ENCODE results near the gene HYAL2. TPM values are rescaled to one million over a fixed set of nuclear protein-coding genes. Genes with fewer than 3 reads are reported as not detected.
A peak's percentile ranks its signal among the peaks of the same experiment; 100 is the strongest.

Gene HYAL2
- total and polyA plus RNA-seq, 2 of the 8 experiments (the other 6 are each of a cell fraction or from before 2014, with no cell fraction given): 51.9 to 176 TPM

DNA sequence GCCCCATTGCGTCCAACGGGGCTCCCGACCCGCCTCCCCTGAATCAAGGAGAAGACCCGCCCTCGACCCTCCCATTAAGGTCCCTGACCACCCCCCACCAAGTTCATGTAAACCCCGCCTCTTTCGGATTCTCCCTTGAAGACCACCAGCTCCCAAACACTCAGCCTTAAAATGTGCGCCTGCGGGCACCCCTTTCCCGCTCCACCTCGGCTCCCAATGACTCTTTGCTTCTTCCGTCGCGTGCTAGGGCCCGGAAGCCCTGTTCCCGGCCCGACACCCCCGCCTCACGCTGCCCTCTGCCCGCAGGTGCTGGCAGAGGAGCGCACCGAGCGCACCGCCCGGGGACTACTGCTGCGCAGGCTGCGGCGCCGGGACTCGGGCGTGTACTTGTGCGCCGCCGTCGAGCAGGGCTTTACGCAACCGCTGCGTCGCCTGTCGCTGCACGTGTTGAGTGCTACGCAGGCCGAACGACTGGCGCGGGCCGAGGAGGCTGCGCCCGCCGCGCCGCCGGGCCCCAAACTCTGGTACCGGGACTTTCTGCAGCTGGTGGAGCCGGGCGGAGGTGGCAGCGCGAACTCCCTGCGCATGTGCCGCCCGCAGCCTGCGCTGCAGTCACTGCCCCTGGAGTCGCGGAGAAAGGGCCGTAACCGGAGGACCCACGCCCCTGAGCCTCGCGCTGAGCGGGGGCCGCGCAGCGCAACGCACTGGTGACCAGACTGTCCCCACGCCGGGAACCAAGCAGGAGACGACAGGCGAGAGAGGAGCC is 46.4 kb downstream of the HYAL2 start:
- 50% methylated on average over 55 of the region's 79 CpGs; no CpG with 5 or more reads in 1 of the 2 experiments for WGBS, 2 experiments (ENCODE audit: extremely low coverage in 1 of 2, insufficient coverage in 1 of 2, insufficient read length in 1 of 2, insufficient replicate concordance in 2 of 2, low coverage in 1 of 2, low lambda C conversion rate in 2 of 2, missing lambda C conversion rate in 1 of 2)
- H3K27me3 ChIP-seq (replicated peaks in 1 of 4; ENCODE audit: control insufficient read depth in 3 of 4, extremely low read depth in 1 of 4, insufficient read depth in 3 of 4, low read length in 3 of 4): peaks cover 27 to 54% (median 43%) of the 10 kb centered on the region in 4 experiments
- H2AFZ ChIP-seq (ENCODE audit: low read length): no peak overlapping the region
- H3K36me3 ChIP-seq (ENCODE audit: control insufficient read depth in 2 of 4, insufficient read depth in 4 of 4, low read length in 3 of 4): no peaks in the 10 kb centered on the region
- no peaks in the 10 kb centered on the region for H3K79me2 ChIP-seq (ENCODE audit: control insufficient read depth in 1 of 2, insufficient read depth in 2 of 2, low read length in 2 of 2)
- ChIA-PET POLR2A (ENCODE audit: partially characterized antibody) (interaction anchor here (0.8 to 9.6 kb wide), 13 partner anchors 9 to 63 kb away, joined by 3 to 122 read pairs (median 5); partner anchors contain the start of gene IFRD2), CTCF (ENCODE audit: partially characterized antibody) (interaction anchor here (1.4 to 53.5 kb wide), 10 partner anchors 14 to 91 kb away, joined by 4 to 2149 read pairs (median 12); partner anchors contain the start of genes GNAI2, GNAT1, HYAL2 and IFRD2)
- H3K4me3 ChIP-seq (ENCODE audit: extremely low read depth in 1 of 4, insufficient read depth in 2 of 4, low read depth in 3 of 4, low read length in 4 of 4): peak overlapping the region; percentile 14 to 61 (median 22); a peak in 6 of 8 replicates
- peaks cover 2% of the 10 kb centered on the region; the same call in 1 of the 2 replicates for H3K23me2 ChIP-seq (ENCODE audit: low read depth, low read length)
- H3K18ac ChIP-seq (ENCODE audit: extremely low read depth, low read length): no peak overlapping the region; the same call in 1 of the 2 replicates
- H3K4ac ChIP-seq (replicated peaks; ENCODE audit: insufficient read length, low read depth, low read length): no peak overlapping the region
- H4K8ac ChIP-seq (ENCODE audit: extremely low read depth, insufficient read depth, low read length): peak overlapping the region; percentile 87; the same call in 1 of the 2 replicates
- no peak overlapping the region for H2BK12ac ChIP-seq (ENCODE audit: low read depth, low read length)
- H2AK5ac ChIP-seq (ENCODE audit: low read depth, low read length): 0 out of 2 replicates have a peak overlapping the region, but pooled peaks have one; percentile 39
- H4K91ac ChIP-seq (replicated peaks; ENCODE audit: insufficient read length, low read length): no peak overlapping the region
- no peak overlapping the region for H3K27ac ChIP-seq (ENCODE audit: low read depth, low read length)
- no peak overlapping the region for H3K9ac ChIP-seq (replicated peaks in 1 of 4; ENCODE audit: extremely low read depth in 1 of 4, low read depth in 3 of 4, low read length in 3 of 4)
- no peaks in the 10 kb centered on the region; a peak in 1 of 4 replicates for H3K9me3 ChIP-seq (ENCODE audit: insufficient read depth in 2 of 2, low read depth in 1 of 2, low read length in 1 of 2)
- H2BK20ac ChIP-seq (ENCODE audit: low read length): no peak overlapping the region
- peak in 1 of 2 experiments; percentile 78 for DNase-seq (ENCODE audit: low read depth in 1 of 2, low spot score in 2 of 2)
- H2BK5ac ChIP-seq (ENCODE audit: low read depth, low read length): no peak overlapping the region
- no peak overlapping the region for H3K14ac ChIP-seq (ENCODE audit: insufficient read length)
- no peak overlapping the region for H2BK15ac ChIP-seq (ENCODE audit: low read length)
- no peak overlapping the region for H2BK120ac ChIP-seq (replicated peaks; ENCODE audit: low read depth, low read length)
- H3K4me2 ChIP-seq (ENCODE audit: insufficient read depth in 1 of 2, low read depth in 2 of 2, low read length in 2 of 2): peak overlapping the region; percentile 53 to 86
- H3K4me1 ChIP-seq (replicated peaks in 1 of 4; ENCODE audit: control insufficient read depth in 3 of 4, insufficient read depth in 4 of 4, low read length in 3 of 4): peaks cover 0 to 13% (median 10%) of the 10 kb centered on the region in 4 experiments; a peak in 5 of 7 replicates
- FAIRE-seq: no peak
- H3K56ac ChIP-seq (replicated peaks; ENCODE audit: insufficient read length, low read depth, low read length): no peak overlapping the region
- H4K20me1 ChIP-seq (replicated peaks in 1 of 2; ENCODE audit: control insufficient read depth in 1 of 2, insufficient read depth in 2 of 2, low read length in 2 of 2): no peaks in the 10 kb centered on the region
- H4K5ac ChIP-seq (ENCODE audit: insufficient read length, low read depth, low read length): no peak overlapping the region
- no peaks in the 10 kb centered on the region for H3K79me1 ChIP-seq (ENCODE audit: low read depth, low read length)
- no peak overlapping the region for H3K23ac ChIP-seq (ENCODE audit: insufficient read length)
- no peak for TF ChIP-seq TEAD4 (IDR thresholded peaks at IDR 0.05; ENCODE audit: low read depth, low read length)
- no peak for TF ChIP-seq SIX5 (IDR thresholded peaks at IDR 0.05; ENCODE audit: low read depth, low read length)
- no peak for TF ChIP-seq POLR2AphosphoS5 (IDR thresholded peaks at IDR 0.05; ENCODE audit: low read depth, low read length)
- TF ChIP-seq EZH2 (IDR thresholded peaks at IDR 0.05; ENCODE audit: low read depth, low read length, severe bottlenecking): peak; percentile 49
- no peak for TF ChIP-seq KDM5A (IDR thresholded peaks at IDR 0.05; ENCODE audit: low read length)
- TF ChIP-seq ATF3 (IDR thresholded peaks at IDR 0.05; ENCODE audit: insufficient read depth, low read depth, low read length): peak; percentile 84
- peak; percentile 98 for TF ChIP-seq E2F6 (IDR thresholded peaks at IDR 0.05)
- TF ChIP-seq HDAC2 (IDR thresholded peaks at IDR 0.05; ENCODE audit: borderline replicate concordance in 1 of 2, low read depth in 2 of 2, low read length in 2 of 2): peak in 1 of 2 experiments; percentile 60; a peak in 1 of 4 replicates
- TF ChIP-seq POU5F1 (IDR thresholded peaks at IDR 0.05; ENCODE audit: low read depth, low read length): no peak
- TF ChIP-seq JUND (IDR thresholded peaks at IDR 0.05; ENCODE audit: low read length): no peak
